ENCODE data around the gene PRDX5.
A peak's percentile ranks its signal among the peaks of the same experiment; 100 is the strongest.
"Not testable (repeated sequence)": the region's sequence is repeated elsewhere in the genome, so short reads cannot be mapped to it uniquely, and the experiment has no call there.

The PRDX5 gene

GRCh38 chr11:64306563-64306875, 11.4 kb upstream of the PRDX5 start:
- no peak for DNase-seq

- DNase-seq: no peak
Observed at GRCh38 chr11:64306876-64307622, 10.9 kb upstream of the PRDX5 start.

- DNase-seq: not testable (repeated sequence)
Observed at GRCh38 chr11:64307795-64308194, 10.1 kb upstream of the PRDX5 start.

- no peak for DNase-seq
Observed at GRCh38 chr11:64312947-64313346, 5.0 kb upstream of the PRDX5 start.

GRCh38 chr11:64313491-64314145, 4.3 kb upstream of the PRDX5 start:
- no peak for DNase-seq

- no peak for DNase-seq
Observed at GRCh38 chr11:64314146-64314804, 3.6 kb upstream of the PRDX5 start.

- DNase-seq: no peak
Observed at GRCh38 chr11:64314805-64315561, 2.9 kb upstream of the PRDX5 start.

- not testable (repeated sequence) for DNase-seq
Observed at GRCh38 chr11:64315667-64316526, 2.0 kb upstream of the PRDX5 start.

GRCh38 chr11:64316672-64317324, 1.1 kb upstream of the PRDX5 start:
- peak in 1 of 2 experiments; percentile 58 for DNase-seq

GRCh38 chr11:64317325-64317960, 478 bp upstream of the PRDX5 start, which contains the start of gene TRMT112:
TSS of gene TRMT112 (minus strand) at chr11:64317559. CDS start at chr11:64317526, 33 bp downstream.
- peak; percentile 97 to 98 for DNase-seq

- DNase-seq: no peak
Observed at GRCh38 chr11:64318766-64319761, 1.1 kb downstream of the PRDX5 start.

GRCh38 chr11:64320556-64320955, 2.6 kb downstream of the PRDX5 start:
- DNase-seq: no peak

GRCh38 chr11:64321026-64321425, 3.1 kb downstream of the PRDX5 start:
- DNase-seq: no peak

GRCh38 chr11:64321533-64321932, 3.6 kb downstream of the PRDX5 start:
- DNase-seq: no peak

GRCh38 chr11:64322925-64323260, 5.0 kb downstream of the PRDX5 start:
- no peak for DNase-seq

GRCh38 chr11:64323373-64323772, 5.5 kb downstream of the PRDX5 start:
- DNase-seq: no peak

GRCh38 chr11:64323984-64324383, 6.1 kb downstream of the PRDX5 start:
- DNase-seq: not testable (repeated sequence)

GRCh38 chr11:64324692-64325469, 7.0 kb downstream of the PRDX5 start:
- DNase-seq: no peak

- DNase-seq: no peak
Observed at GRCh38 chr11:64327375-64327774, 9.5 kb downstream of the PRDX5 start.

Data from SW 1271 (cell line).